Mucosa of stomach (tissue), 1 donor: Measurements from ENCODE around the gene PPP1CB.
A peak's percentile ranks its signal among the peaks of the same experiment; 100 is the strongest.

Source experiments
- H3K27me3 ChIP-seq: one replicate; pipeline ENCODE4 v1.7.0; 2013; ENCODE audit warnings: mild to moderate bottlenecking, low read length; ENCODE audit not compliant: control insufficient read depth, insufficient read depth
- H3K36me3 ChIP-seq: one replicate; pipeline ENCODE4 v1.7.0; 2013; ENCODE audit warnings: low read length; ENCODE audit not compliant: control insufficient read depth, insufficient read depth
- H3K4me1 ChIP-seq: one replicate; pipeline ENCODE4 v1.7.0; 2013; ENCODE audit warnings: mild to moderate bottlenecking, low read length; ENCODE audit not compliant: control insufficient read depth, insufficient read depth
- H3K4me3 ChIP-seq: one replicate; pipeline ENCODE4 v1.7.0; 2013; ENCODE audit warnings: low read length
- H3K9ac ChIP-seq: one replicate; pipeline ENCODE4 v1.7.0; 2013; ENCODE audit warnings: mild to moderate bottlenecking, low read length, moderate library complexity
- H3K9me3 ChIP-seq: one replicate; pipeline ENCODE4 v1.7.0; 2013; ENCODE audit warnings: mild to moderate bottlenecking, low read length, moderate library complexity; ENCODE audit not compliant: control insufficient read depth
- donor health status: Pancreatic carcinoma.

The PPP1CB gene

GRCh38 chr2:28751252-28751955 lies at the start of gene PPP1CB:
Gene PPP1CB (plus strand): TSS chr2:28751830. CDS start chr2:28752125, 295 bp downstream.
- Histone ChIP-seq H3K27me3 (no peaks in the 10 kb centered on the region), H3K4me1 (peaks cover 36% of the 10 kb centered on the region), H3K9ac (peak within 1 kb of the TSS; percentile 99), H3K9me3 (no peaks in the 10 kb centered on the region), H3K4me3 (peak within 1 kb of the TSS; percentile 90), H3K36me3 (no peaks in the 10 kb centered on the region)

GRCh38 chr2:28702415-28702861 lies 49.2 kb upstream of the PPP1CB start:
- no peak overlapping the region for H3K4me3 ChIP-seq
- H3K9me3 ChIP-seq, result no peaks in the 10 kb centered on the region
- H3K4me1 ChIP-seq, result no peaks in the 10 kb centered on the region
- no peaks in the 10 kb centered on the region for H3K27me3 ChIP-seq
- H3K9ac ChIP-seq, result no peak overlapping the region
- H3K36me3 ChIP-seq, result no peaks in the 10 kb centered on the region

- Histone ChIP-seq H3K4me1 (no peaks in the 10 kb centered on the region), H3K9me3 (no peaks in the 10 kb centered on the region), H3K4me3 (no peak overlapping the region), H3K27me3 (no peaks in the 10 kb centered on the region), H3K36me3 (no peaks in the 10 kb centered on the region), H3K9ac (no peak overlapping the region)
These were observed 48.8 kb upstream of the PPP1CB start for GRCh38 chr2:28702878-28703277.

GRCh38 chr2:28704621-28705020 lies 47.0 kb upstream of the PPP1CB start:
- Histone ChIP-seq H3K4me1 (peaks cover 11% of the 10 kb centered on the region), H3K36me3 (no peaks in the 10 kb centered on the region), H3K9me3 (no peaks in the 10 kb centered on the region), H3K27me3 (no peaks in the 10 kb centered on the region), H3K9ac (no peak overlapping the region), H3K4me3 (no peak overlapping the region)

- no peaks in the 10 kb centered on the region for H3K27me3 ChIP-seq
These were observed 45.7 kb upstream of the PPP1CB start for GRCh38 chr2:28705751-28706440.

GRCh38 chr2:28707592-28707991 lies 44.0 kb upstream of the PPP1CB start:
- Histone ChIP-seq H3K4me1 (peaks cover 11% of the 10 kb centered on the region), H3K36me3 (no peaks in the 10 kb centered on the region), H3K27me3 (no peaks in the 10 kb centered on the region), H3K9ac (no peak overlapping the region), H3K9me3 (no peaks in the 10 kb centered on the region), H3K4me3 (no peak overlapping the region)

More at GRCh38 chr2:28705751-28706440, 45.7 kb upstream of the PPP1CB start:
- Histone ChIP-seq H3K9ac (no peak overlapping the region), H3K4me3 (no peak overlapping the region), H3K9me3 (no peaks in the 10 kb centered on the region), H3K36me3 (no peaks in the 10 kb centered on the region), H3K4me1 (peaks cover 11% of the 10 kb centered on the region)

GRCh38 chr2:28709101-28709500 lies 42.5 kb upstream of the PPP1CB start:
- Histone ChIP-seq H3K9ac (no peak overlapping the region), H3K9me3 (no peaks in the 10 kb centered on the region), H3K36me3 (no peaks in the 10 kb centered on the region), H3K4me1 (peaks cover 11% of the 10 kb centered on the region), H3K27me3 (no peaks in the 10 kb centered on the region), H3K4me3 (no peak overlapping the region)

- H3K4me3 ChIP-seq, result no peak overlapping the region
- H3K9me3 ChIP-seq, result no peaks in the 10 kb centered on the region
- H3K27me3 ChIP-seq, result no peaks in the 10 kb centered on the region
- peaks cover 11% of the 10 kb centered on the region for H3K4me1 ChIP-seq
- no peak overlapping the region for H3K9ac ChIP-seq
- H3K36me3 ChIP-seq, result no peaks in the 10 kb centered on the region
These were observed 41.1 kb upstream of the PPP1CB start for GRCh38 chr2:28710545-28710944.

GRCh38 chr2:28713577-28714298 lies 37.9 kb upstream of the PPP1CB start:
- H3K4me1 ChIP-seq, result peaks cover 16% of the 10 kb centered on the region

GRCh38 chr2:28716265-28716865 lies 35.3 kb upstream of the PPP1CB start:
- Histone ChIP-seq H3K4me3 (no peak overlapping the region), H3K36me3 (no peaks in the 10 kb centered on the region), H3K27me3 (no peaks in the 10 kb centered on the region), H3K9me3 (no peaks in the 10 kb centered on the region), H3K4me1 (peaks cover 8% of the 10 kb centered on the region), H3K9ac (no peak overlapping the region)

More at GRCh38 chr2:28713577-28714298, 37.9 kb upstream of the PPP1CB start:
- Histone ChIP-seq H3K9ac (no peak overlapping the region), H3K4me3 (no peak overlapping the region), H3K27me3 (no peaks in the 10 kb centered on the region), H3K36me3 (no peaks in the 10 kb centered on the region), H3K9me3 (no peaks in the 10 kb centered on the region)

- Histone ChIP-seq H3K27me3 (no peaks in the 10 kb centered on the region), H3K9ac (no peak overlapping the region), H3K36me3 (no peaks in the 10 kb centered on the region), H3K4me1 (peaks cover 8% of the 10 kb centered on the region), H3K4me3 (no peak overlapping the region), H3K9me3 (no peaks in the 10 kb centered on the region)
These were observed 34.3 kb upstream of the PPP1CB start for GRCh38 chr2:28717339-28717758.
